ENCODE data around the gene STARD3NL.

DNA sequence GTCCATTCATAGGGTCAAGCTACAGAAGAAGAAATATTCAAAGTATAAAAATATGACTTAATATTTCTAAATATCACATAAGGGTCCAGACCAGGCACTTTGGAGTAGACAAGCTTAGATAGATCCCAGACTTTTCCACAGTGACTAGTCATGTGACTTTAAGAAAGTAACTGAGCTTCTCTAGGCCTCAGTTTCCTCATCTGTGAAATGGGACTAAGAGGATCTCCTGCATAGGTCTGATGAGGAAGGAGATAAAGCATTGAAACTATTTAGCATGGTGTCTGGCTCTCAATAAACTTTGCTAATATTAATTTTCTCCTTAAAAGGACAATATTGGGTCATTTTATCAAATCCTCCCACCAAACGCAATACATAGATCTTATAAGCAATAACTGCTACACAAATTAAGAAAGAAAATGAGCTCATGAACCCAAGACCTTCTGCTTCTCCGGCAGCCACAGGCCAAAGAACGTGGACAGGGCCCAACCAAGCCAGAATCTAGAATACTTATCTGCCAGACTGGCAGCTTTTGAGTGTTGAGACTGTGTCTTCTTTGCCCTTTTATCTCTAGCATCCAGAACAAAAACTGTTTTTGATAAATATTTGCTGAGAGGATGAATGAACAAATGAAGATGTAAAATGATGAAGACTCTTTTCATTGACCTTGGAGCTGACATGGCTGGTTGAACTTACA, 97.0 kb downstream of the STARD3NL start:
- TF ChIP-seq, protein P1, sequence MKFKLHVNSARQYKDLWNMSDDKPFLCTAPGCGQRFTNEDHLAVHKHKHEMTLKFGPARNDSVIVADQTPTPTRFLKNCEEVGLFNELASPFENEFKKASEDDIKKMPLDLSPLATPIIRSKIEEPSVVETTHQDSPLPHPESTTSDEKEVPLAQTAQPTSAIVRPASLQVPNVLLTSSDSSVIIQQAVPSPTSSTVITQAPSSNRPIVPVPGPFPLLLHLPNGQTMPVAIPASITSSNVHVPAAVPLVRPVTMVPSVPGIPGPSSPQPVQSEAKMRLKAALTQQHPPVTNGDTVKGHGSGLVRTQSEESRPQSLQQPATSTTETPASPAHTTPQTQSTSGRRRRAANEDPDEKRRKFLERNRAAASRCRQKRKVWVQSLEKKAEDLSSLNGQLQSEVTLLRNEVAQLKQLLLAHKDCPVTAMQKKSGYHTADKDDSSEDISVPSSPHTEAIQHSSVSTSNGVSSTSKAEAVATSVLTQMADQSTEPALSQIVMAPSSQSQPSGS (CRISPR knock-in tag; IDR thresholded peaks at IDR 0.05; ENCODE audit: borderline replicate concordance, low read depth), result no peak
- TF ChIP-seq, protein P2, sequence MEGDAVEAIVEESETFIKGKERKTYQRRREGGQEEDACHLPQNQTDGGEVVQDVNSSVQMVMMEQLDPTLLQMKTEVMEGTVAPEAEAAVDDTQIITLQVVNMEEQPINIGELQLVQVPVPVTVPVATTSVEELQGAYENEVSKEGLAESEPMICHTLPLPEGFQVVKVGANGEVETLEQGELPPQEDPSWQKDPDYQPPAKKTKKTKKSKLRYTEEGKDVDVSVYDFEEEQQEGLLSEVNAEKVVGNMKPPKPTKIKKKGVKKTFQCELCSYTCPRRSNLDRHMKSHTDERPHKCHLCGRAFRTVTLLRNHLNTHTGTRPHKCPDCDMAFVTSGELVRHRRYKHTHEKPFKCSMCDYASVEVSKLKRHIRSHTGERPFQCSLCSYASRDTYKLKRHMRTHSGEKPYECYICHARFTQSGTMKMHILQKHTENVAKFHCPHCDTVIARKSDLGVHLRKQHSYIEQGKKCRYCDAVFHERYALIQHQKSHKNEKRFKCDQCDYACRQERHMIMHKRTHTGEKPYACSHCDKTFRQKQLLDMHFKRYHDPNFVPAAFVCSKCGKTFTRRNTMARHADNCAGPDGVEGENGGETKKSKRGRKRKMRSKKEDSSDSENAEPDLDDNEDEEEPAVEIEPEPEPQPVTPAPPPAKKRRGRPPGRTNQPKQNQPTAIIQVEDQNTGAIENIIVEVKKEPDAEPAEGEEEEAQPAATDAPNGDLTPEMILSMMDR (IDR thresholded peaks at IDR 0.05), result no peak
- TF ChIP-seq, protein P3, sequence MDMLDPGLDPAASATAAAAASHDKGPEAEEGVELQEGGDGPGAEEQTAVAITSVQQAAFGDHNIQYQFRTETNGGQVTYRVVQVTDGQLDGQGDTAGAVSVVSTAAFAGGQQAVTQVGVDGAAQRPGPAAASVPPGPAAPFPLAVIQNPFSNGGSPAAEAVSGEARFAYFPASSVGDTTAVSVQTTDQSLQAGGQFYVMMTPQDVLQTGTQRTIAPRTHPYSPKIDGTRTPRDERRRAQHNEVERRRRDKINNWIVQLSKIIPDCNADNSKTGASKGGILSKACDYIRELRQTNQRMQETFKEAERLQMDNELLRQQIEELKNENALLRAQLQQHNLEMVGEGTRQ (CRISPR knock-in tag; IDR thresholded peaks at IDR 0.05), result no peak
- TF ChIP-seq FOXJ3 (CRISPR knock-in tag; IDR thresholded peaks at IDR 0.05; ENCODE audit: borderline replicate concordance) (no peak), SOX15 (CRISPR knock-in tag; IDR thresholded peaks at IDR 0.05) (no peak), CREB1 (CRISPR knock-in tag; IDR thresholded peaks at IDR 0.05) (no peak), FOXP1 (CRISPR knock-in tag; IDR thresholded peaks at IDR 0.05; ENCODE audit: borderline replicate concordance) (no peak), KAT7 (CRISPR knock-in tag; IDR thresholded peaks at IDR 0.05; ENCODE audit: borderline replicate concordance) (no peak), NFYB (CRISPR knock-in tag; conservative IDR thresholded peaks at IDR 0.05; ENCODE audit: low read depth) (no peak), ATF1 (CRISPR knock-in tag; IDR thresholded peaks at IDR 0.05) (no peak)
- TF ChIP-seq, protein P4, sequence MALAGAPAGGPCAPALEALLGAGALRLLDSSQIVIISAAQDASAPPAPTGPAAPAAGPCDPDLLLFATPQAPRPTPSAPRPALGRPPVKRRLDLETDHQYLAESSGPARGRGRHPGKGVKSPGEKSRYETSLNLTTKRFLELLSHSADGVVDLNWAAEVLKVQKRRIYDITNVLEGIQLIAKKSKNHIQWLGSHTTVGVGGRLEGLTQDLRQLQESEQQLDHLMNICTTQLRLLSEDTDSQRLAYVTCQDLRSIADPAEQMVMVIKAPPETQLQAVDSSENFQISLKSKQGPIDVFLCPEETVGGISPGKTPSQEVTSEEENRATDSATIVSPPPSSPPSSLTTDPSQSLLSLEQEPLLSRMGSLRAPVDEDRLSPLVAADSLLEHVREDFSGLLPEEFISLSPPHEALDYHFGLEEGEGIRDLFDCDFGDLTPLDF (CRISPR knock-in tag; IDR thresholded peaks at IDR 0.05), result no peak
- TF ChIP-seq, protein P5, sequence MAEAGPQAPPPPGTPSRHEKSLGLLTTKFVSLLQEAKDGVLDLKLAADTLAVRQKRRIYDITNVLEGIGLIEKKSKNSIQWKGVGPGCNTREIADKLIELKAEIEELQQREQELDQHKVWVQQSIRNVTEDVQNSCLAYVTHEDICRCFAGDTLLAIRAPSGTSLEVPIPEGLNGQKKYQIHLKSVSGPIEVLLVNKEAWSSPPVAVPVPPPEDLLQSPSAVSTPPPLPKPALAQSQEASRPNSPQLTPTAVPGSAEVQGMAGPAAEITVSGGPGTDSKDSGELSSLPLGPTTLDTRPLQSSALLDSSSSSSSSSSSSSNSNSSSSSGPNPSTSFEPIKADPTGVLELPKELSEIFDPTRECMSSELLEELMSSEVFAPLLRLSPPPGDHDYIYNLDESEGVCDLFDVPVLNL (CRISPR knock-in tag; IDR thresholded peaks at IDR 0.05; ENCODE audit: borderline replicate concordance, low read depth), result no peak
